A172 (cell line): Measurements from ENCODE around the gene MICU1. TPM values are rescaled to one million over a fixed set of nuclear protein-coding genes. Genes with fewer than 3 reads are reported as not detected.

Source experiments
- DNase-seq: peaks from one replicate; pipeline ENCODE4 v3.0.0-alpha.2; 2015; ENCODE audit warnings: low spot score
- total RNA-seq: library from RNA; depleted of rRNA; stranded (reverse); fragments of >200 nt; shearing (Covaris generic); gene quantifications from 2 replicates; pipeline ENCODE4 v1.2.3, GENCODE V29; 2014

Gene MICU1
- total RNA-seq, 1 experiment from 2014 or later, result 85.2 TPM

- DNase-seq, result no peak
Measured at GRCh38 chr10:72630144-72630543, 4.3 kb upstream of the MICU1 start.

DNA sequence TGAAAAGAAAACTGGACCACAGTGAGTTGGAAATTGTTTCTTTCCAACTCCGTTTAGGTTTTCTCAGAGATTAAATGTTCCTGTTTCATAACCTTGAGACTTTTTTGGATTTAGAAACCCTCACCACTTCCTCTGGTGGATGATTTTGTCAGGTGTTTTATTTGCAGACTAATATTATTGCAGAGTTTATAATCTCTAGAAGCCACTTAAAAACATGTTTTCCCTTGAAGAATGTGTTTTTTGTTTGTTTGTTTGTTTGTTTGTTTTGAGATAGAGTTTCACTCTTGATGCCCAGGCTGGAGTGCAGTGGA is 520 bp upstream of the MICU1 start:
- DNase-seq, result no peak

DNA sequence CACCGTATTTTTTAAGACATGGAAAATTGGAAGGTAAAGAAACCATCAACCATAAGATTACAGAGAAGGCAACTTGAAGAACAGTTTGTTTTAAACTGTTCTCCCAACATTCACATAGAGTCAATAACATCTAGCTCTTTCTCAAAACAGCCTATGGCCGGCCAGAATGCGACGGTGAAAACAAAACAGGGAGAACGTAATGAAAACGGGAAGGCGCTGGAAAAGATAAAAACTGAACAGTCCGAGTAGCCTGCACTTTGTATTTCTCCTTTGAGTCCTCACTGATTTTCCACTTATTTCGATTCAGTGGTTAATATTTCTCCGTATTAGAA is 637 bp downstream of the MICU1 start:
- DNase-seq, result peak; percentile 32

DNA sequence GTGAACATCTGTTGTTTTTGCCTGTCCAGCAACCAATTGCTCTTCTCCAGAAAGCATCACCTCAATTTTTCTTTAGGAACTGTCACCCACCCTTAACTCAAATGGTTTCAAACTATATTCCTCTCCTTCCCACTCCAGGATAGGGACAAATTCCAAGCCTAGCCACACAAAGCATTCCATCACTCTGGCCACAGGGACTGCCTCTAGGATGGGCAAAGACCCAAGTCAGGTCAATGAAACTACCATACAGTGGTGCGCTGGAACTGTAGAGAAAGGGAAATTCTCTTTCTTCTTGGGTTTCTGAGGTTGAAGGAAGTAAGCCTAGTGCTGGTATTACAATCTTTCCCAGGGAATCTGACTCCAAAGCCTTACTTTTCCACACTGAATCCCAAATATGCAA is 3.6 kb downstream of the MICU1 start:
- no peak for DNase-seq

GRCh38 chr10:72616716-72617115 is 9.2 kb downstream of the MICU1 start:
- no peak for DNase-seq

DNA sequence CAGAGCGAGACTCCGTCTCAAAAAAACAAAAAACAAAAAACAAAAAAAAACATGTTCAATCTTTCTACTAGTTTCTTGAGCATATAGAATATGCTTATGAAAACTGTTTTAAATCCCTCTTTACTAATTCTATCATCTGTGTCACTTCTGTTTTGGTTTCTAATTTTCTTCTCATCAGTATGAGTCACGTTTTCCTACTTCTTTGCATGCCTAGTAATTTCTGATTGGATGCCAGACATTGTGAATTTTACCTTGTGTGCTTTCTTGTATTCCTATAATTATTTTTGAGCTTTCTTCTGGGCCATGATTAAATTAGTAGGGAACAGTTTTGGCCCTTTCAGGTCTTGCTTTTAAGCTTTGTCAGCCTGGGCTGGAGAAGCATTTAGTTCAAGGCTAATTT is 9.9 kb downstream of the MICU1 start:
- DNase-seq, result no peak

DNA sequence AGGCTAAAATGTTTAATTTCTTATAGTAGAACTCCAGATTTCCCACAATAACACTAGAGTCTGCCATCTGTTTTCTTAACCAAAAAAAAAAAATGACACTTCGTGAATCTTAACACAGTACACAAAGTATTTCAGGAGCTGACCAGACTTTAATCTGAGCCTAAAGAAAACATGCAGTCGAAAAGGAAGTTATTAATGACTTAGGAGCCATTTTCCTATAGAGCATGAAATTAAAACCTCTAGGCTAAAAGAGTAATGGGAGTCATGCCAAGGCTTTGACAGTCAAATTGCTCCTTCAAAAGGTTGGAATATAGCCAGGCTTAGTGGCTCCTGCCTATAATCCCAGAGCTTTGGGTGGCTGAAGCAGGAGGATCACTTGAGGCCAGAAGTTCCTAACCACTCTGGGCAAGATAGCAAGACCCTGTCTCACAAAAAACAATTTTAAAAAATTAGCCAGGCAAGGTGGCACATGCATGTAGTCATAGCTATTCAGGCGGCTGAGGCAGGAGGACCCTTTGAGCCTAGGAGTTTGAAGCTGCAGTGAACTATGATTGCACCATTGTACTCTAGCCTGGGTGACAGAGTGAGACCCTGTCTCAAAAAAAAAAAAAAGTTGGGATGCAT is 13.6 kb downstream of the MICU1 start:
- no peak for DNase-seq

- DNase-seq, result no peak
Measured at GRCh38 chr10:72611783-72612182, 14.1 kb downstream of the MICU1 start.

- no peak for DNase-seq
Measured at GRCh38 chr10:72610466-72610865, 15.4 kb downstream of the MICU1 start.

DNA sequence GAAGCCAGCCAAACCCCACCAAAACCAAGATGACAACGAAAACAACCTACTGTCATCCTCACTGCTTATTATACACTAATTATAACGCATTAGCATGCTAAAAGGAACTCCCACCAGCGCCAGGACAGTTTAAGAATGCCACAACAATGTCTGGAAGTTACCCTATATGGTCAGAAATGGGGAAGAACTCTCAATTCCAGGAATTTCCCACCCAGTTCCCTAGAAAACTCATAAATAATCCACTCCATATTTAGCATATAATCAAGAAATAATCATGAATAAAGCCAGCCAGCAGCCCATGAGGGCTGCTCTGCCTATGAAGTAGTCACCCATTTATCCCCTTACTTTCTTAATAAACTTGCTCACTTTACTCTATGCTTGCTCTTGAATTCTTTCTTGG is 20.8 kb downstream of the MICU1 start:
- DNase-seq, result no peak

DNA sequence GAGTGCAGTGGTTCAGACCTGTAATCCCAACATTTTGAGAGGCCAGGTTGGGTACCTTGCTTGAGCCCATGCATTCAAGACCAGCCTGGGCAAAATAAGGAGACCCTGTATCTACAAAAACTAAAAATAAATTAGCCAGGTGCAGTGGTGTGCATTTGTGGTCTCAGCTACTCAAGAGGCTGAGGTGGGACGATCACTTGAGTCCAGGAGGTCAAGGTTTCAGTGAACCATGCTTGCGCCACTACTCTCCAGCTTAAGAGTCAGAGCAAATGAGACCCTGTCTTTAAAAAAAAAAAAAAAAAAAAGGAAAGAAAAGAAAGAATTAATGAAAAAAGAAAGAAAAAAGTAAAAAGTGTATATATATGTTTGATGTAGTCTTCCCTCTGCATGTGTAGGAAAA is 24.7 kb downstream of the MICU1 start:
- no peak for DNase-seq

GRCh38 chr10:72598769-72599701 is 26.8 kb downstream of the MICU1 start:
- no peak for DNase-seq

- no peak for DNase-seq
Measured at GRCh38 chr10:72597897-72598296, 28.0 kb downstream of the MICU1 start.

DNA sequence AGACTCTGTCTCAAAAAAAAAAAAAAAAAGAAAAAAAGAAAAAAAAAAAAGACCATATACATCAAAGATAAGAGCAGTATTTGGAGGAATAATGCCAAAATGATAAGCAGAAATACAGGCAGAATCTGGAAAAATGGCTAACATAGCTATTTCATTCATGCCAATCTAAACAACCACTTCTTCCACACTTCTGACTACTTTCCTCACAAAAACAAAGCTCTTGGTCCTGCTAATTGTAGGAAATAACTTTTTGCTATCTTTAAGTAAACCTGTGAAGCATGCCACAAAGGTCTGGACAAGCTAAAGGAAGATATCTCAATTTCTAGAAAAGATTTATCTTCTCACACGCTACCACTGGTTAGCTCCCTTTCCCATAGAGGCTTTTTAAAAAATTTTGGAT is 30.4 kb downstream of the MICU1 start:
- DNase-seq, result no peak

DNA sequence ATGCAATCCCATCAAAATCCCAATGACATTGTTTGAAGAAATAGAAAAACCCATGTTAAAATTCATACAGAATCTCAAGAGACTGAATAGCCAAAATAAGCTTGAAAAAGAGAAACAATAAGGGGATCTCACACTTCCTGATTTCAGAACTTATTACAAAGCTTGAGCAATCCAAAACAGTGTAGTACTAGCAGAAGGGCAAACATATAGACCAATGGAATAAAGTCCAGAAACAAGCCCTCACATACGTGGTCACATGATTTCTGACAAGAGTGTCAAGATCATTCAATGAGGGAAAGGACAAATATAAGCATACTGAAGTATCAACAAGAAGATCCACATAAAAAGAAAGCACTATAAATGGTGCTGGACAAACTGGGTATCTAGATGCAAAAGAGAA is 31.9 kb downstream of the MICU1 start:
- no peak for DNase-seq

- no peak for DNase-seq
Measured at GRCh38 chr10:72588266-72588665, 37.6 kb downstream of the MICU1 start.

GRCh38 chr10:72587568-72587967 is 38.3 kb downstream of the MICU1 start:
- no peak for DNase-seq

- no peak for DNase-seq
Measured at GRCh38 chr10:72574636-72575035, 51.2 kb downstream of the MICU1 start.

DNA sequence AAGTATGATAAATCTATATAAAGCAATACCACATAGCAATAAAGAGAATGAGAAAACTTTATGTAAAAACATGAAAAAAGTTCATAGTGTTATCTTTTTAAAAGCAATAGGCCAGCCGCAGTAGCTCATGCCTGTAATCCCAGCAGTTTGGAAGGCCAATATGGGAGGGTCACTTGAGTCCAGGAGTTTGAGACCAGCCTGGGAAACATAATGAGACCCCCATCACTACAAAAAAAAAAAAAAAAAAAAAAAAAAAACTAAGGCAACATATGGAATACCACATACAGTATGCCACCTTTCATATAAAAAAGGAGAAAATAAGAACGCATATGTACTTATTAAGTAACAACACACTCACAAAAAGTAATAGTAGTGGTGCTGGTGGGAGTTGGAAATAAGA is 52.8 kb downstream of the MICU1 start:
- no peak for DNase-seq

DNA sequence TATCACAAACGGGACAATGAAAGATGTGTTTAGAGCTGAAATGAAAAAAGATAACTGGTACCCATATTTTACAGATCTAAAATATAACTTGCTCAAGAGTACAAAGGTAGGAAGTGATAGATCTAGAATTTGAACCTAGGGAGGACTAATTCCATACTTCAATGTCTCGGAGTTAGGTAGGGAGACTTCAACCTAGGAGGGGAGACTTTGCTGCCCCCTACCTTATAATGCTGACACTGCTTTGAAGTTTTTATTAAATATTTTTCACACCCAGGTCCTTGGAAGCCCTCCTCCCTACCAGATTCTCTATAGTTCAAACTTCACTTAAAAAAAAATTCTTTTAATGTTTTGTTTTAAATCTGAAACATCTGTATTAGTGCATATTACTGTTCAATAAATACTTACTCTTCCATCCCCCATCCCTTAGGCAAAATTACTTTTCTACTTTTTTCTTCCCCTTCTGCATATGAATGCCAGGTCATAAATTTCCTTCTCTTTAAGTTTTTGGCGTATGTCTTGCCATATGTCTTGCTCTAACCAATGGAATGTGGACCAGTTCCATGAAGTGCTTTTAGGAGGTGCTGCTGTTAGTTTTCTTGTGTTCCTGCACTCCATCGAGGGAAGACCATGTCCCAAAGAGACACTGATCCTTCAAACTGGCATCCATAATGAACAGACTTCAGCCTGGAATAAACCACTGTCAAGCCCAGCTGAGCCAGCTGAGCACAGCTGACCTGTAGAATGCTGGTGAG is 57.8 kb downstream of the MICU1 start:
- DNase-seq, result peak; percentile 57

GRCh38 chr10:72567421-72567820 is 58.5 kb downstream of the MICU1 start:
- DNase-seq, result peak; percentile 95

- no peak for DNase-seq
Measured at GRCh38 chr10:72564596-72564995, 61.3 kb downstream of the MICU1 start.
